H1 (cell line): ENCODE results near the gene CHRDL1.

Experiments used
- BCL11A ChIP-seq, 2 experiments: IDR thresholded peaks; one replicate each; pipeline ENCODE4 v1.6.1; 2011; ENCODE audit warnings: low read depth in 2 of 2, low read length in 2 of 2, mild to moderate bottlenecking in 2 of 2
- CBX5 ChIP-seq: fragments of 300-800, 300-1000 bp; sonication (generic); IDR thresholded peaks from 2 replicates; pipeline ENCODE4 v1.7.1; 2016; ENCODE audit warnings: antibody characterized with exemption, low read length, low read depth
- CEBPB ChIP-seq: IDR thresholded peaks from 2 replicates; pipeline ENCODE4 v1.6.1; 2012; ENCODE audit warnings: low read depth, low read length
- CHD2 ChIP-seq: IDR thresholded peaks from 2 replicates; pipeline ENCODE4 v1.6.1; 2012; ENCODE audit warnings: low read length, improper control_type of control experiment
- CREB1 ChIP-seq: IDR thresholded peaks from 2 replicates; pipeline ENCODE4 v1.6.1; 2012; ENCODE audit warnings: inconsistent platforms
- JUN ChIP-seq: IDR thresholded peaks from 2 replicates; pipeline ENCODE4 v1.6.1; 2011; ENCODE audit warnings: low read depth, mild to moderate bottlenecking, improper control_type of control experiment, low read length
- POLR2A ChIP-seq, 2 experiments: IDR thresholded peaks; 1 replicate in 1 of 2; 2 replicates in 1 of 2; pipeline ENCODE4 v1.6.1; 2011; ENCODE audit warnings: low read depth in 2 of 2, low read length in 2 of 2, mild to moderate bottlenecking in 2 of 2; ENCODE audit errors: control extremely low read depth in 1 of 2
- POLR2AphosphoS5 ChIP-seq: IDR thresholded peaks from 2 replicates; pipeline ENCODE4 v1.6.1; 2011; ENCODE audit warnings: low read depth, low read length
- SP1 ChIP-seq: IDR thresholded peaks from 2 replicates; pipeline ENCODE4 v1.6.1; 2011; ENCODE audit warnings: low read depth, low read length
- TAF1 ChIP-seq: IDR thresholded peaks from 2 replicates; pipeline ENCODE4 v1.6.1; 2011; ENCODE audit warnings: mild to moderate bottlenecking, low read depth, low read length
- USF2 ChIP-seq: IDR thresholded peaks from 2 replicates; pipeline ENCODE4 v1.6.1; 2011; ENCODE audit warnings: low read length, improper control_type of control experiment
- ZNF274 ChIP-seq: IDR thresholded peaks from 2 replicates; pipeline ENCODE4 v1.7.0; 2012; ENCODE audit warnings: low read length, borderline replicate concordance; ENCODE audit errors: extremely low read depth
- TF ChIP-seq, protein P1 (sequence below), 3 experiments: IDR thresholded peaks; 1 replicate in 2 of 3; 2 replicates in 1 of 3; pipeline versions ENCODE4 v1.5.1 to v1.6.1; 2011; ENCODE audit warnings: low read length in 3 of 3, mild to moderate bottlenecking in 3 of 3, inconsistent platforms in 2 of 3, low read depth in 1 of 3, moderate library complexity in 1 of 3; ENCODE audit not compliant: insufficient read depth in 1 of 3; ENCODE audit errors: control extremely low read depth in 1 of 3
- TF ChIP-seq, protein P2 (sequence below): IDR thresholded peaks from 2 replicates; pipeline ENCODE4 v1.6.1; 2012; ENCODE audit warnings: low read length, inconsistent platforms

DNA sequence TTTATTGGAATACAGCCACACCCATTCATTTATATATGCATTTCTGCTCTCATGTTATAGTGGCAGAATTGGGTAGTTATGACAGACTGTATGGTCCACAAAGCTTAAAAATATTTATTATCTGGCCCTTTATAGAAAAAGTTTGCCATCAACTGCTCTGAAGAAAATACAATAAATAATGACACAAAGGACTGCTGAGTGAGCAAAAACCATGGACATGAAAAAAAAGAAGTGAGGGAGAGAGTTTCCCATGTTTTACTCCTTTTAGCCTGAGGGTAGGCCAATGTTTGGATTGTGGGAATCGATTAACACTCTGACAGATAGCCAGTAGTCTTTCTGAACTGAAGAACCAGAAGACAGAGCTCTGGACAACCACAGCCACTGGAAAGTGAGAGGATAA, 149.2 kb downstream of the CHRDL1 start:
- TF ChIP-seq, protein P1, sequence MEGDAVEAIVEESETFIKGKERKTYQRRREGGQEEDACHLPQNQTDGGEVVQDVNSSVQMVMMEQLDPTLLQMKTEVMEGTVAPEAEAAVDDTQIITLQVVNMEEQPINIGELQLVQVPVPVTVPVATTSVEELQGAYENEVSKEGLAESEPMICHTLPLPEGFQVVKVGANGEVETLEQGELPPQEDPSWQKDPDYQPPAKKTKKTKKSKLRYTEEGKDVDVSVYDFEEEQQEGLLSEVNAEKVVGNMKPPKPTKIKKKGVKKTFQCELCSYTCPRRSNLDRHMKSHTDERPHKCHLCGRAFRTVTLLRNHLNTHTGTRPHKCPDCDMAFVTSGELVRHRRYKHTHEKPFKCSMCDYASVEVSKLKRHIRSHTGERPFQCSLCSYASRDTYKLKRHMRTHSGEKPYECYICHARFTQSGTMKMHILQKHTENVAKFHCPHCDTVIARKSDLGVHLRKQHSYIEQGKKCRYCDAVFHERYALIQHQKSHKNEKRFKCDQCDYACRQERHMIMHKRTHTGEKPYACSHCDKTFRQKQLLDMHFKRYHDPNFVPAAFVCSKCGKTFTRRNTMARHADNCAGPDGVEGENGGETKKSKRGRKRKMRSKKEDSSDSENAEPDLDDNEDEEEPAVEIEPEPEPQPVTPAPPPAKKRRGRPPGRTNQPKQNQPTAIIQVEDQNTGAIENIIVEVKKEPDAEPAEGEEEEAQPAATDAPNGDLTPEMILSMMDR (IDR thresholded peaks at IDR 0.05; ENCODE audit: control extremely low read depth in 1 of 3, insufficient read depth in 1 of 3, low read depth in 1 of 3, low read length in 3 of 3) = no peak
- TF ChIP-seq JUN = no peak
- no peak for TF ChIP-seq ZNF274
- TF ChIP-seq CEBPB = no peak
- TF ChIP-seq POLR2AphosphoS5 = no peak
- no peak for TF ChIP-seq BCL11A (IDR thresholded peaks at IDR 0.05; ENCODE audit: low read depth in 2 of 2, low read length in 2 of 2)
- no peak for TF ChIP-seq SP1
- TF ChIP-seq, protein P2, sequence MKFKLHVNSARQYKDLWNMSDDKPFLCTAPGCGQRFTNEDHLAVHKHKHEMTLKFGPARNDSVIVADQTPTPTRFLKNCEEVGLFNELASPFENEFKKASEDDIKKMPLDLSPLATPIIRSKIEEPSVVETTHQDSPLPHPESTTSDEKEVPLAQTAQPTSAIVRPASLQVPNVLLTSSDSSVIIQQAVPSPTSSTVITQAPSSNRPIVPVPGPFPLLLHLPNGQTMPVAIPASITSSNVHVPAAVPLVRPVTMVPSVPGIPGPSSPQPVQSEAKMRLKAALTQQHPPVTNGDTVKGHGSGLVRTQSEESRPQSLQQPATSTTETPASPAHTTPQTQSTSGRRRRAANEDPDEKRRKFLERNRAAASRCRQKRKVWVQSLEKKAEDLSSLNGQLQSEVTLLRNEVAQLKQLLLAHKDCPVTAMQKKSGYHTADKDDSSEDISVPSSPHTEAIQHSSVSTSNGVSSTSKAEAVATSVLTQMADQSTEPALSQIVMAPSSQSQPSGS = no peak
- TF ChIP-seq USF2 = no peak
- TF ChIP-seq TAF1 = no peak
- no peak for TF ChIP-seq CREB1
- no peak for TF ChIP-seq POLR2A (IDR thresholded peaks at IDR 0.05; ENCODE audit: control extremely low read depth in 1 of 2, low read depth in 2 of 2, low read length in 2 of 2)
- TF ChIP-seq CHD2 = no peak
- TF ChIP-seq CBX5 = no peak
